Measurements from ENCODE around the gene FOXI1.

Gene FOXI1

DNA sequence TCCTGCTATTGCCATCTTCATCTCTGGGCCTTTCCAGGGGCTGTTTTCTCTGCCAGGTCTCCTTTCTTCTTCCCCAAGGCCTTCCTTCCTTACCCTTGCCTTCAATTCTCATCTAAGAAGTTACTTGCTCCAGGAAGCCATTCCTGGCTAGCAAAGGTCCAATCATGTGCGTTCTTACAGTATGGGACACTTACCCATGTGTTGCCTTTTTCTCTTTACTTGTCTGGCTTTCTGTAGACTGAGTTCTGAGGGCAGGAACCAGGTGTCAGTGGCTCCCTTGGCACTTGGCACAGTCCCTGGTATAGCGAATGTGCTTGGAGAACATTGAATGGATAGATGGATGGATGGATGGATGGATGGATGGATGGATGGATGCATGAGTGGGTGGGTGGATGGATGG lies 10.2 kb downstream of the FOXI1 start:
- TF ChIP-seq, protein P1, sequence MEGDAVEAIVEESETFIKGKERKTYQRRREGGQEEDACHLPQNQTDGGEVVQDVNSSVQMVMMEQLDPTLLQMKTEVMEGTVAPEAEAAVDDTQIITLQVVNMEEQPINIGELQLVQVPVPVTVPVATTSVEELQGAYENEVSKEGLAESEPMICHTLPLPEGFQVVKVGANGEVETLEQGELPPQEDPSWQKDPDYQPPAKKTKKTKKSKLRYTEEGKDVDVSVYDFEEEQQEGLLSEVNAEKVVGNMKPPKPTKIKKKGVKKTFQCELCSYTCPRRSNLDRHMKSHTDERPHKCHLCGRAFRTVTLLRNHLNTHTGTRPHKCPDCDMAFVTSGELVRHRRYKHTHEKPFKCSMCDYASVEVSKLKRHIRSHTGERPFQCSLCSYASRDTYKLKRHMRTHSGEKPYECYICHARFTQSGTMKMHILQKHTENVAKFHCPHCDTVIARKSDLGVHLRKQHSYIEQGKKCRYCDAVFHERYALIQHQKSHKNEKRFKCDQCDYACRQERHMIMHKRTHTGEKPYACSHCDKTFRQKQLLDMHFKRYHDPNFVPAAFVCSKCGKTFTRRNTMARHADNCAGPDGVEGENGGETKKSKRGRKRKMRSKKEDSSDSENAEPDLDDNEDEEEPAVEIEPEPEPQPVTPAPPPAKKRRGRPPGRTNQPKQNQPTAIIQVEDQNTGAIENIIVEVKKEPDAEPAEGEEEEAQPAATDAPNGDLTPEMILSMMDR (IDR thresholded peaks at IDR 0.05), result no peak
- no peaks in the 10 kb centered on the region for H3K27me3 ChIP-seq
- H3K36me3 ChIP-seq, result no peaks in the 10 kb centered on the region
- no peak for DNase-seq
- H3K4me3 ChIP-seq, result no peak overlapping the region
- intact Hi-C loops (cut with DNase I; ENCODE audit: low total_unique reads), result no loop called here
- no peaks in the 10 kb centered on the region for H3K9me3 ChIP-seq
- no peaks in the 10 kb centered on the region for H3K4me1 ChIP-seq
- H3K27ac ChIP-seq, result no peak overlapping the region

DNA sequence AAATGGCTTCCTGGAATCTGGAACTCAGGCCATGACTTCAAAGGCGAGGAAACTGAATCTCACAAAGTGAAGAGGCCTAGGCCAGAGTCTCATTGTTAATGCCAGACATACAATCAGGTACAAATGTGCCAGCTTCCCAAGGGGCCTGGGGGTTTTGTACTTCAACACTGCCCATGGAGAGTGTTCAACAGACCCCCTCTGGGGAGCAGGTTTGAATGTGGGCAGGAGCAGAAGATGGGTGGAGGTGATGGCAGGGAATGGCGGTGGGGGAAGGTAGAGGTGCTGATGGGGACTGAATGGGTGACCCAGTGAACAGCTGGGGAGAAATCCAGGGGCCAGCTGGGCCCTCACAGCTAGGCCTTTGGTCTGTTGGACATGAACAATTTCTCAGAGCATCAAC lies 12.0 kb downstream of the FOXI1 start:
- H3K36me3 ChIP-seq, result no peaks in the 10 kb centered on the region
- no peak overlapping the region for H3K4me3 ChIP-seq
- H3K4me1 ChIP-seq, result no peaks in the 10 kb centered on the region
- TF ChIP-seq, protein P1 (IDR thresholded peaks at IDR 0.05), result no peak
- no peak for DNase-seq
- intact Hi-C loops (cut with DNase I; ENCODE audit: low total_unique reads), result no loop called here
- no peaks in the 10 kb centered on the region for H3K27me3 ChIP-seq
- H3K27ac ChIP-seq, result no peak overlapping the region
- H3K9me3 ChIP-seq, result no peaks in the 10 kb centered on the region

DNA sequence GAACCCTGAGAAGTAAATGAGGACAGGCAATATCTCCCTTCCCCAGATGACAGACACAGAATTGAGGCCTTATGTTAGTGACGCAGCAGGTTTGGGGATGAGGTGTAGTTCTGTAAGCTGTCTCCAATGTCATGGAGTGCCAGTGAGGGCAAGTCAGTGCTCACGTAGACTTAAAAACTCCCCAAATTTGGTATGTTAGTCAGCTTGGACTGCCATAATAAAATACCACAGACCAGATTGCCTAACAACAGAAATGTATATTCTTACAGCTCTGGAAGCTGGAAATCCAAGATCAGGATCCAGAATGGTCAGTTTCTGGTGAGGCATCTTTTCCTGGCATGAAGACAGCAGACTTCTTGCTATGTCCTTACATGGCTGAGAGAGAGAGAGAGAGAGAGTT lies 14.9 kb downstream of the FOXI1 start:
- Histone ChIP-seq H3K4me1 (no peaks in the 10 kb centered on the region), H3K4me3 (no peak overlapping the region), H3K9me3 (peaks cover 0 to 7% (median 4%) of the 10 kb centered on the region in 3 donors), H3K36me3 (no peaks in the 10 kb centered on the region), H3K27ac (no peak overlapping the region), H3K27me3 (no peaks in the 10 kb centered on the region)
- TF ChIP-seq, protein P1 (IDR thresholded peaks at IDR 0.05), result no peak
- intact Hi-C loops (cut with DNase I; ENCODE audit: low total_unique reads), result no loop called here
- no peak for DNase-seq

DNA sequence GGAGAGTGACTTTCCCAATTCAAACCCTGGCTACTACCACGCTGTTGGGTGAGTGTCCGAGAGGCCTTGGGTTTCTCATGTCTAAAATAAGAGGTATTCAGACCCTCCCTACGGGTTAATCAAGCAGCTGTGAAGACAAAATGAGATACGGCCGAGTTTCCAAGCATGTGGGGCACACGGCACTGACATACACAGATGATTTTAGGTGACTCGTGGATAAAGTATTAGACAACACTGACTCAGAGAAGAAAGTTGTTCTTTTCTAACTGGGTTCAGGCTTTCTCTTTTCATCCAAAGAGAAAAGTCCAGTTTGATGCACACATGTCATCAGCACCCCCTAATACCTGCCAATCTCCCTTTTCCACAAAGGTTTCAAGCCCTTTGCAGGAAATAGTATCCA lies 15.6 kb downstream of the FOXI1 start:
- DNase-seq, result no peak
- Histone ChIP-seq H3K9me3 (peaks cover 5 to 15% (median 11%) of the 10 kb centered on the region in 3 donors), H3K4me3 (no peak overlapping the region), H3K4me1 (no peaks in the 10 kb centered on the region), H3K27me3 (no peaks in the 10 kb centered on the region), H3K36me3 (no peaks in the 10 kb centered on the region), H3K27ac (no peak overlapping the region)
- intact Hi-C loops (cut with DNase I; ENCODE audit: low total_unique reads), result no loop called here
- TF ChIP-seq, protein P1 (IDR thresholded peaks at IDR 0.05), result no peak

DNA sequence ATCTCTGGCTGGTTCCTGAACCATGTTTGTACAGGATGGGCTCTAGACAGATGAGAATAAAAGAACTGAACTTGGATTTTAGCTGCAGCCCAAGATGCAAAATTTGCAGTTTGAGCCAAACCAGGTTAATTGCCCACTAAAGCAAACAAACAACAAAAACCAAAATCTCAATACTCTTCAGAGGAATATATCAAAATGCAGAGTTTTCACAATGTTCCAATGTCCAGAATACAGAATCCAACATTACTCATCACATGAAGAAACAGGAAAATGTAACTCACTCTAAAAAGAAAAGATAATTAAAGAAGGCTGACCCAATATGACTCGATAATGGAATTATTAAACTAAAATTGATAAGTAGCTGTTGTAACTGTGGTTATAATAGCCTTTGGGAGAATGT lies 20.4 kb downstream of the FOXI1 start:
- intact Hi-C loops (cut with DNase I; ENCODE audit: low total_unique reads), result no loop called here
- H3K27ac ChIP-seq, result no peak overlapping the region
- H3K9me3 ChIP-seq, result peaks cover 5 to 23% (median 14%) of the 10 kb centered on the region in 3 donors
- no peaks in the 10 kb centered on the region for H3K4me1 ChIP-seq
- H3K4me3 ChIP-seq, result no peak overlapping the region
- DNase-seq, result no peak
- TF ChIP-seq, protein P1 (IDR thresholded peaks at IDR 0.05), result no peak
- no peaks in the 10 kb centered on the region for H3K27me3 ChIP-seq
- H3K36me3 ChIP-seq, result no peaks in the 10 kb centered on the region

DNA sequence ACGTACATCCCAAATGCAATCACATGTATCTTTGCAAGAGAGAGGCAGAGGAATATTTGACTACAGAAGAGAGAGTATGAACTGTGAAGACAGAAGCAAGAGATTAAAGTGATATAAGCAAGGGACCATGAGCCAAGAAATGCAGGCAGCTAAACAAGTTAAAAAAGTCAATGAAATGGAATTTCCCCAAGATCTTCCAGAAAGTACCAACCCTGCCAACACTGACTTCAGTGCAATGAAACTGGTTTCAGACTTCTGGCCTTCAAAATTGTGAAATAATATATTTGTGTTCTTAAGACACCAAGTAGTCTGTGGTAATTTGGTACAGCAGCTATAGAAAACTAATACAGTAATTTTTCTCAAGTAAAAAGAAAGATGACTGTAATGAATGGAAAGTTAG lies 20.9 kb downstream of the FOXI1 start:
- H3K27ac ChIP-seq, result no peak overlapping the region
- no peak for DNase-seq
- no peaks in the 10 kb centered on the region for H3K36me3 ChIP-seq
- peaks cover 5 to 23% (median 14%) of the 10 kb centered on the region in 3 donors for H3K9me3 ChIP-seq
- H3K4me1 ChIP-seq, result no peaks in the 10 kb centered on the region
- intact Hi-C loops (cut with DNase I; ENCODE audit: low total_unique reads), result no loop called here
- TF ChIP-seq, protein P1 (IDR thresholded peaks at IDR 0.05), result no peak
- H3K4me3 ChIP-seq, result no peak overlapping the region
- H3K27me3 ChIP-seq, result no peaks in the 10 kb centered on the region

Measured in tibial artery (tissue), 4 donors.